GM19468 (cell line): ENCODE results near the gene NOL9.
"Not testable (repeated sequence)": the region's sequence is repeated elsewhere in the genome, so short reads cannot be mapped to it uniquely, and the experiment has no call there.

ENCODE experiments used
- ATAC-seq: cut with Tn5 transposase; IDR thresholded peaks from one replicate; pipeline ENCODE4 v1.9.1; 2021; ENCODE audit warnings: mild to moderate bottlenecking, moderate library complexity, moderate number of reproducible peaks; ENCODE audit not compliant: unreplicated experiment; ENCODE audit errors: extremely low read depth

Gene NOL9

GRCh38 chr1:6574818-6575217, 20.5 kb upstream of the NOL9 start:
- ATAC-seq, result no peak

GRCh38 chr1:6574025-6574620, 19.8 kb upstream of the NOL9 start:
- no peak for ATAC-seq

GRCh38 chr1:6572653-6573383, 18.5 kb upstream of the NOL9 start:
- no peak for ATAC-seq

GRCh38 chr1:6570987-6571386, 16.7 kb upstream of the NOL9 start:
- ATAC-seq, result no peak

GRCh38 chr1:6570100-6570499, 15.8 kb upstream of the NOL9 start:
- no peak for ATAC-seq

- ATAC-seq, result no peak
These were observed 14.7 kb upstream of the NOL9 start for GRCh38 chr1:6569033-6569432.

- no peak for ATAC-seq
These were observed 6.0 kb upstream of the NOL9 start for GRCh38 chr1:6560267-6560666.

- not testable (repeated sequence) for ATAC-seq
These were observed 4.8 kb upstream of the NOL9 start for GRCh38 chr1:6559161-6559560.

GRCh38 chr1:6557597-6557996, 3.3 kb upstream of the NOL9 start:
- ATAC-seq, result no peak

- ATAC-seq, result no peak
These were observed 830 bp upstream of the NOL9 start, which contains the start of gene TAS1R1 for GRCh38 chr1:6554907-6555778. TAS1R1 (plus strand) TSS chr1:6555307; CDS start chr1:6555374, 67 bp downstream.

GRCh38 chr1:6547301-6547700, 7.0 kb downstream of the NOL9 start:
- no peak for ATAC-seq

- ATAC-seq, result no peak
These were observed 8.0 kb downstream of the NOL9 start for GRCh38 chr1:6546326-6546725.

GRCh38 chr1:6545276-6546112, 8.8 kb downstream of the NOL9 start:
- ATAC-seq, result no peak

GRCh38 chr1:6544831-6545230, 9.5 kb downstream of the NOL9 start:
- ATAC-seq, result no peak

- ATAC-seq, result no peak
These were observed 15.4 kb downstream of the NOL9 start for GRCh38 chr1:6538956-6539355.

- ATAC-seq, result no peak
These were observed 18.0 kb downstream of the NOL9 start for GRCh38 chr1:6536291-6536690.

GRCh38 chr1:6535214-6535613, 19.1 kb downstream of the NOL9 start:
- no peak for ATAC-seq

- no peak for ATAC-seq
These were observed 20.0 kb downstream of the NOL9 start for GRCh38 chr1:6534248-6534822.

- no peak for ATAC-seq
These were observed 22.3 kb downstream of the NOL9 start for GRCh38 chr1:6531996-6532395.
